ENCODE data around the gene RBM17. TPM values are rescaled to one million over a fixed set of nuclear protein-coding genes. Genes with fewer than 3 reads are reported as not detected.
"Not testable (repeated sequence)": the region's sequence is repeated elsewhere in the genome, so short reads cannot be mapped to it uniquely, and the experiment has no call there.

RBM17 gene
- total and polyA plus RNA-seq, 10 of the 15 experiments (the other 5 are each of a cell fraction or from before 2014, with no cell fraction given): 28.4 to 181 (median 83.9) TPM

- TF ChIP-seq EED (IDR thresholded peaks at IDR 0.05; ENCODE audit: low read depth) (no peak), ZNF207 (IDR thresholded peaks at IDR 0.05; ENCODE audit: borderline replicate concordance) (no peak), SIN3A (IDR thresholded peaks at IDR 0.05; ENCODE audit: low read depth, low read length) (no peak), CBX5 (IDR thresholded peaks at IDR 0.05; ENCODE audit: low read depth) (no peak), BMI1 (IDR thresholded peaks at IDR 0.05; ENCODE audit: borderline replicate concordance) (no peak), PAX8 (IDR thresholded peaks at IDR 0.05) (no peak)
Measured at GRCh38 chr10:6165221-6165725, 76.4 kb downstream of the RBM17 start (continued).

GRCh38 chr10:6165933-6166332 is 77.1 kb downstream of the RBM17 start:
- POLR2A ChIA-PET: interaction anchor here (0.6 to 1.3 kb wide), 4 partner anchors 15 to 1030 kb away, joined by 3 to 4 read pairs (median 3); no protein-coding TSS in a partner anchor
- not testable (repeated sequence) for BruUV-seq (replicated peaks)

More at GRCh38 chr10:6165933-6166332, 77.1 kb downstream of the RBM17 start:
- ATAC-seq; FAIRE-seq; H3K27ac ChIP-seq (ENCODE audit: control insufficient read depth, insufficient read depth); H3K9ac ChIP-seq (ENCODE audit: control insufficient read depth, insufficient read depth, low read length); H3K4me1 ChIP-seq (ENCODE audit: control insufficient read depth, insufficient read depth, low read length); H3K4me3 ChIP-seq; H3K27me3 ChIP-seq (replicated peaks in 1 of 2; ENCODE audit: control insufficient read depth in 2 of 2, insufficient read depth in 2 of 2, low read length in 1 of 2); H3K36me3 ChIP-seq (ENCODE audit: control insufficient read depth in 2 of 2, insufficient read depth in 2 of 2, low read length in 1 of 2); DNase-seq (ENCODE audit: low read depth, low spot score); intact Hi-C loops (cut with micrococcal nuclease; ENCODE audit: unreplicated experiment); H4K20me1 ChIP-seq (ENCODE audit: control insufficient read depth, insufficient read depth); H3K9me3 ChIP-seq (replicated peaks; ENCODE audit: control insufficient read depth, insufficient read depth, low read length); in situ Hi-C loops (cut with MboI); H2AFZ ChIP-seq (ENCODE audit: control insufficient read depth, low read depth, low read length): not testable (repeated sequence)
- ChIA-PET CTCF (interaction anchor here (1.6 kb wide), 1 partner anchor 34 kb away, joined by 4 read pairs; no protein-coding TSS in a partner anchor), RAD21 (ENCODE audit: unreplicated experiment) (interaction anchor here (1.2 kb wide), 1 partner anchor 236 kb away, joined by 3 read pairs; no protein-coding TSS in a partner anchor), SMC1A (ENCODE audit: uncharacterized antibody, unreplicated experiment) (interaction anchor here (2.4 kb wide), 1 partner anchor 236 kb away, joined by 6 read pairs; no protein-coding TSS in a partner anchor)
- peaks cover 49% of the 10 kb centered on the region for H3K79me2 ChIP-seq (ENCODE audit: control insufficient read depth, insufficient read depth, low read length)
- WGBS (ENCODE audit: insufficient coverage, insufficient replicate concordance, low lambda C conversion rate, missing lambda C conversion rate): 98% methylated on average over 11 of the region's 15 CpGs
- 0 out of 2 replicates have a peak overlapping the region, but pooled peaks have one; percentile 54 for H3K4me2 ChIP-seq (ENCODE audit: control insufficient read depth, insufficient read depth)

Small RNAs within 50 kb of the gene (microRNA-seq; reads per million reads assigned to microRNA genes)
- gene MIR3155A: not detected
- not detected for gene MIR3155B

Small RNAs within 50 kb of the gene (small RNA-seq; reads per million reads assigned to genes)
- gene MIR3155A: 1.2 reads per million, percentile 40 among the genes with 10 or more reads in this experiment

Other genes starting within 250 kb of the RBM17 start
- 10.5 and 11.2 TPM in 2 replicates for gene ANKRD16, start 199.1 kb upstream of the RBM17 start, total RNA-seq (2014; rRNA removed)
- gene ANKRD16, start 199.1 kb upstream of the RBM17 start, total RNA-seq (2014; rRNA removed; fragmentation: Illumina TruSeq; extraction: Trizol): 3.5 and 4.6 TPM in 2 replicates
- gene ANKRD16, start 199.1 kb upstream of the RBM17 start, total RNA-seq (2021): 9.0 and 9.5 TPM in 2 replicates
- gene ANKRD16, start 199.1 kb upstream of the RBM17 start, polyA plus RNA-seq (2011; rRNA removed): 8.7 and 13.6 TPM in 2 replicates
- gene ANKRD16, start 199.1 kb upstream of the RBM17 start, polyA plus RNA-seq (2014; fragmentation: Illumina TruSeq; extraction: Trizol): 4.3 and 5.2 TPM in 2 replicates
- 1 to 10 TPM; 1.4 to 2.9 TPM for gene ANKRD16, start 199.1 kb upstream of the RBM17 start, polyA plus RNA-seq (2014; fragmentation: Nextera tagmentation; extraction: Ambion mirVana)
- 7.9 and 9.3 TPM in 2 replicates for gene ANKRD16, start 199.1 kb upstream of the RBM17 start, polyA plus RNA-seq (2014; rRNA removed)
- 1 to 10 TPM in 1 of 2 experiments, under 1 TPM in 1; 0.57 to 4.2 TPM for gene ANKRD16, start 199.1 kb upstream of the RBM17 start, polyA plus RNA-seq (2016; fragmentation: Nextera tagmentation; extraction: Ambion mirVana)
- gene FBH1, start 198.8 kb upstream of the RBM17 start, total RNA-seq (2014; rRNA removed): 45.1 and 51.9 TPM in 2 replicates
- gene FBH1, start 198.8 kb upstream of the RBM17 start, total RNA-seq (2014; rRNA removed; fragmentation: Illumina TruSeq; extraction: Trizol): 54.6 and 60.9 TPM in 2 replicates
- 58.7 and 66.8 TPM in 2 replicates for gene FBH1, start 198.8 kb upstream of the RBM17 start, total RNA-seq (2021)
- 40.6 and 49.2 TPM in 2 replicates for gene FBH1, start 198.8 kb upstream of the RBM17 start, polyA plus RNA-seq (2011; rRNA removed)
- 34.4 and 37.9 TPM in 2 replicates for gene FBH1, start 198.8 kb upstream of the RBM17 start, polyA plus RNA-seq (2014; fragmentation: Illumina TruSeq; extraction: Trizol)
- gene FBH1, start 198.8 kb upstream of the RBM17 start, polyA plus RNA-seq (2014; fragmentation: Nextera tagmentation; extraction: Ambion mirVana): 10 to 100 TPM in 1 of 2 experiments, 1 to 10 TPM in 1; 6.1 to 19.0 TPM
- gene FBH1, start 198.8 kb upstream of the RBM17 start, polyA plus RNA-seq (2014; rRNA removed): 42.0 and 44.4 TPM in 2 replicates
- gene FBH1, start 198.8 kb upstream of the RBM17 start, polyA plus RNA-seq (2016; fragmentation: Nextera tagmentation; extraction: Ambion mirVana): 10 to 100 TPM; 67.4 to 67.6 TPM
- gene IL15RA, start 111.5 kb upstream of the RBM17 start, total RNA-seq (2014; rRNA removed): 14.7 and 15.2 TPM in 2 replicates
- gene IL15RA, start 111.5 kb upstream of the RBM17 start, total RNA-seq (2014; rRNA removed; fragmentation: Illumina TruSeq; extraction: Trizol): 6.5 and 7.7 TPM in 2 replicates
- 9.9 and 12.1 TPM in 2 replicates for gene IL15RA, start 111.5 kb upstream of the RBM17 start, total RNA-seq (2021)
- 6.5 and 12.0 TPM in 2 replicates for gene IL15RA, start 111.5 kb upstream of the RBM17 start, polyA plus RNA-seq (2011; rRNA removed)
- 7.8 and 9.8 TPM in 2 replicates for gene IL15RA, start 111.5 kb upstream of the RBM17 start, polyA plus RNA-seq (2014; fragmentation: Illumina TruSeq; extraction: Trizol)
- 1 to 10 TPM; 2.0 to 4.2 TPM for gene IL15RA, start 111.5 kb upstream of the RBM17 start, polyA plus RNA-seq (2014; fragmentation: Nextera tagmentation; extraction: Ambion mirVana)
- gene IL15RA, start 111.5 kb upstream of the RBM17 start, polyA plus RNA-seq (2014; rRNA removed): 13.3 and 14.8 TPM in 2 replicates
- 10 to 100 TPM; 13.8 to 14.6 TPM for gene IL15RA, start 111.5 kb upstream of the RBM17 start, polyA plus RNA-seq (2016; fragmentation: Nextera tagmentation; extraction: Ambion mirVana)
- 3.4 and 4.0 TPM in 2 replicates for gene IL2RA, start 26.7 kb upstream of the RBM17 start, total RNA-seq (2014; rRNA removed)
- 5.0 and 5.3 TPM in 2 replicates for gene IL2RA, start 26.7 kb upstream of the RBM17 start, total RNA-seq (2014; rRNA removed; fragmentation: Illumina TruSeq; extraction: Trizol)
- gene IL2RA, start 26.7 kb upstream of the RBM17 start, total RNA-seq (2021): 5.0 and 5.3 TPM in 2 replicates
- gene IL2RA, start 26.7 kb upstream of the RBM17 start, polyA plus RNA-seq (2011; rRNA removed): 2.2 and 2.4 TPM in 2 replicates
- 5.6 and 6.0 TPM in 2 replicates for gene IL2RA, start 26.7 kb upstream of the RBM17 start, polyA plus RNA-seq (2014; fragmentation: Illumina TruSeq; extraction: Trizol)
- 1 to 10 TPM; 3.3 to 5.1 TPM for gene IL2RA, start 26.7 kb upstream of the RBM17 start, polyA plus RNA-seq (2014; fragmentation: Nextera tagmentation; extraction: Ambion mirVana)
- gene IL2RA, start 26.7 kb upstream of the RBM17 start, polyA plus RNA-seq (2014; rRNA removed): 3.4 and 3.9 TPM in 2 replicates
- 1 to 10 TPM; 4.8 to 5.7 TPM for gene IL2RA, start 26.7 kb upstream of the RBM17 start, polyA plus RNA-seq (2016; fragmentation: Nextera tagmentation; extraction: Ambion mirVana)
- gene PFKFB3, start 113.9 kb downstream of the RBM17 start, total RNA-seq (2014; rRNA removed): 13.0 and 14.7 TPM in 2 replicates
- gene PFKFB3, start 113.9 kb downstream of the RBM17 start, total RNA-seq (2014; rRNA removed; fragmentation: Illumina TruSeq; extraction: Trizol): 7.9 and 8.1 TPM in 2 replicates
- gene PFKFB3, start 113.9 kb downstream of the RBM17 start, total RNA-seq (2021): 23.5 and 26.8 TPM in 2 replicates
- 21.8 and 46.7 TPM in 2 replicates for gene PFKFB3, start 113.9 kb downstream of the RBM17 start, polyA plus RNA-seq (2011; rRNA removed)
- gene PFKFB3, start 113.9 kb downstream of the RBM17 start, polyA plus RNA-seq (2014; fragmentation: Illumina TruSeq; extraction: Trizol): 10.2 and 14.2 TPM in 2 replicates
- gene PFKFB3, start 113.9 kb downstream of the RBM17 start, polyA plus RNA-seq (2014; fragmentation: Nextera tagmentation; extraction: Ambion mirVana): 1 to 10 TPM; 1.6 to 2.6 TPM
- 13.3 and 14.6 TPM in 2 replicates for gene PFKFB3, start 113.9 kb downstream of the RBM17 start, polyA plus RNA-seq (2014; rRNA removed)
- 10 to 100 TPM; 18.8 to 19.4 TPM for gene PFKFB3, start 113.9 kb downstream of the RBM17 start, polyA plus RNA-seq (2016; fragmentation: Nextera tagmentation; extraction: Ambion mirVana)